ENCODE measurements around the gene ENTPD2. TPM values are rescaled to one million over a fixed set of nuclear protein-coding genes. Genes with fewer than 3 reads are reported as not detected.
A peak's percentile ranks its signal among the peaks of the same experiment; 100 is the strongest.
"Not testable (repeated sequence)": the region's sequence is repeated elsewhere in the genome, so short reads cannot be mapped to it uniquely, and the experiment has no call there.

The ENTPD2 gene
- total and polyA plus RNA-seq, 9 of the 15 experiments (the other 6 are each of a cell fraction or from before 2014, with no cell fraction given): 0.04 to 0.60 (median 0.14) TPM; not detected in 4

GRCh38 chr9:137004285-137004684 is 49.6 kb downstream of the ENTPD2 start:
- H4K20me1 ChIP-seq (replicated peaks; ENCODE audit: control insufficient read depth, insufficient read depth, low read length); H3K27ac ChIP-seq (ENCODE audit: extremely low read depth, low read depth, low read length); H3K9ac ChIP-seq (ENCODE audit: insufficient read depth in 1 of 2, low read depth in 2 of 2, low read length in 2 of 2); ATAC-seq; in situ Hi-C loops (cut with MboI); BruUV-seq (replicated peaks); H3K4me3 ChIP-seq; H3K36me3 ChIP-seq (ENCODE audit: control insufficient read depth, insufficient read depth, low read length); FAIRE-seq; H3K79me2 ChIP-seq (ENCODE audit: control insufficient read depth, insufficient read depth, low read length); H3K4me2 ChIP-seq (ENCODE audit: insufficient read depth, low read length); H3K9me3 ChIP-seq (replicated peaks; ENCODE audit: control insufficient read depth, insufficient read depth, low read depth, low read length); H3K9me1 ChIP-seq (ENCODE audit: control insufficient read depth, insufficient read depth, low read length); H3K27me3 ChIP-seq (ENCODE audit: control insufficient read depth in 2 of 2, insufficient read depth in 2 of 2, low read length in 2 of 2); TF ChIP-seq ATF3 (CRISPR knock-in tag; conservative IDR thresholded peaks at IDR 0.05); ATF1 (CRISPR knock-in tag; IDR thresholded peaks at IDR 0.05); REST (CRISPR knock-in tag; IDR thresholded peaks at IDR 0.05; ENCODE audit: low read depth); CREB1 (IDR thresholded peaks at IDR 0.05): not testable (repeated sequence)
- Histone ChIP-seq H3K4me1 (replicated peaks in 1 of 2; ENCODE audit: control insufficient read depth in 2 of 2, insufficient read depth in 2 of 2, low read length in 2 of 2) (peaks cover 3 to 34% of the 10 kb centered on the region in 2 experiments; a peak in 3 of 5 replicates), H2AFZ (ENCODE audit: low read depth, low read length) (0 out of 2 replicates have a peak overlapping the region, but pooled peaks have one; percentile 40)
- POLR2A ChIA-PET: interaction anchor here (1.2 kb wide), 1 partner anchor 8 kb away, joined by 3 read pairs; no protein-coding TSS in a partner anchor
- CTCF ChIA-PET (ENCODE audit: low intra/inter-chr PET ratio): interaction anchor here (0.6 kb wide), 1 partner anchor 33 kb away, joined by 3 read pairs; no protein-coding TSS in a partner anchor
- intact Hi-C loops (cut with micrococcal nuclease): loop anchor here (1.0 kb wide), 1 partner anchor 31 kb away; no protein-coding TSS in a partner anchor
- DNase-seq (ENCODE audit: extremely low read depth in 1 of 4, low spot score in 3 of 4): peak in 1 of 4 experiments; percentile 30
- WGBS (ENCODE audit: insufficient coverage, low coverage, missing lambda C conversion rate): 26% methylated on average over 15 of the region's 17 CpGs
- TF ChIP-seq ATF3 (IDR thresholded peaks at IDR 0.05): peak; percentile 63
- TF ChIP-seq ATF1 (tag; IDR thresholded peaks at IDR 0.05): peak; percentile 86
- peak; percentile 87 for TF ChIP-seq TRIM28 (IDR thresholded peaks at IDR 0.05)
- TF ChIP-seq ZBTB33 (CRISPR knock-in tag; IDR thresholded peaks at IDR 0.05): peak; percentile 83
- TF ChIP-seq RAD21 (CRISPR knock-in tag; conservative IDR thresholded peaks at IDR 0.05 in 1 of 2, IDR thresholded peaks at IDR 0.05 in 1 of 2): peak; percentile 33 to 69; a peak in 3 of 4 replicates
- TF ChIP-seq L3MBTL2 (IDR thresholded peaks at IDR 0.05): peak; percentile 58
- peak; percentile 53; the same call in 1 of the 2 replicates for TF ChIP-seq REST (IDR thresholded peaks at IDR 0.05; ENCODE audit: borderline replicate concordance)
- TF ChIP-seq CREB1 (CRISPR knock-in tag; IDR thresholded peaks at IDR 0.05): peak; percentile 54; the same call in 1 of the 2 replicates
- TF ChIP-seq SMAD4 (CRISPR knock-in tag; conservative IDR thresholded peaks at IDR 0.05): peak; percentile 37; the same call in 1 of the 2 replicates

All from K562 (cell line).